Kidney epithelial cell (primary cell): Measurements from ENCODE around the gene TRIM2. TPM values are rescaled to one million over a fixed set of nuclear protein-coding genes. Genes with fewer than 3 reads are reported as not detected.

Experiments
- DNase-seq: peaks from one replicate; pipeline ENCODE4 v3.0.0-alpha.2; 2010; ENCODE audit warnings: low read depth
- H3K27me3 ChIP-seq: 2 replicates; pipeline ENCODE4 v1.6.0; 2011; ENCODE audit warnings: low read length; ENCODE audit not compliant: control insufficient read depth, insufficient read depth
- H3K36me3 ChIP-seq: 2 replicates; pipeline ENCODE4 v1.5.1; 2011; ENCODE audit warnings: low read length; ENCODE audit not compliant: control insufficient read depth, insufficient read depth
- H3K4me3 ChIP-seq: 2 replicates; pipeline ENCODE4 v1.5.1; 2011; ENCODE audit warnings: low read depth, mild to moderate bottlenecking, control low read depth, low read length
- CTCF ChIP-seq: IDR thresholded peaks from 2 replicates; pipeline ENCODE4 v1.5.1; 2011; ENCODE audit warnings: mild to moderate bottlenecking, moderate library complexity, low read length, control low read depth, inconsistent platforms; ENCODE audit not compliant: insufficient read depth, poor library complexity, severe bottlenecking
- total RNA-seq: library from RNA; depleted of rRNA; stranded (reverse); fragments of >200 nt; gene quantifications from 2 replicates; pipeline ENCODE4 v1.2.3, GENCODE V29; 2015

Gene TRIM2
- total RNA-seq, 1 donor from 2014 or later = 83.2 TPM

- Histone ChIP-seq H3K27me3 (no peaks in the 10 kb centered on the region), H3K4me3 (no peak overlapping the region), H3K36me3 (no peaks in the 10 kb centered on the region)
- TF ChIP-seq CTCF = no peak
- DNase-seq = no peak
Measured at GRCh38 chr4:153371701-153372234, 167.5 kb downstream of the TRIM2 start.

GRCh38 chr4:153372967-153373562 lies 168.8 kb downstream of the TRIM2 start:
- no peak for DNase-seq
- Histone ChIP-seq H3K4me3 (no peak overlapping the region), H3K27me3 (no peaks in the 10 kb centered on the region), H3K36me3 (no peaks in the 10 kb centered on the region)
- no peak for TF ChIP-seq CTCF

DNA sequence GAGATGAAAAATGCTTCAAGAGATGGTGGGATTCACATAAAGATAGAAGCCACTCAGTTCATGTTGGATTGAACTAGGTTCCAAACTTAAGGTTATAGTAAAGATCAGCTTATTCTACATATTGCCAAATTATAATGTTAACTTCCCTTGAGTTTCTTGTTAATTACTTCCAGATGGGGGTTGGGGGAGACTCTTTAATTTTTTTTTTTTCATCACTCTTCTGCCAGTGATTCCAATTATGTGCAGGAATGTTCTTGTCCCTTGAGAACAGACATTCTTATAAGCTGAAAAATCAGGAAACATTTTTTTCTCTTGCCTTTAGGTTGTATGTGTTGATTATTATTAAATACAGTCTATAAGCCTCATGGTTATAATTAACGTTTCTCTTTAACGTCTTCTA lies 170.2 kb downstream of the TRIM2 start:
- no peak for TF ChIP-seq CTCF
- no peak overlapping the region for H3K4me3 ChIP-seq

DNA sequence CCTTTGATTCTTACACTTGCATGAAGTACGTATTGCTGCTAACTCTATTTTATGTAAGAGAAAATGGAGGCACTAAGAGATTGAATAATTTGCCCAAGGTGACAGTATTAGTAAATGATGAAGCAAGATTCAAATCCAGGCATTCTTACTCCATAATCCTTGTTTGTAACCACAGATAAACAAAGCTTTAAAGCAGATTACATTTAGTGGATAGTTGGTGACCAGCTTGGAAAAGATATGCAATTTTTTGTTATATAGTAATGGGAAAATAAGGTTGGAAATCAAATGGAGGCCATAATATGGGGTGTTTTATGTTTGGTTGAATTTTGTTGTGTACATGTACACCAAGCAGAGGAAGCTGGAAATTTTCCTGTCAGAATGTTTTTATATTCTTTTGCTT lies 171.1 kb downstream of the TRIM2 start:
- no peak for TF ChIP-seq CTCF

More for the DNA sequence above, 170.2 kb downstream of the TRIM2 start:
- no peak for DNase-seq
- H3K36me3 ChIP-seq = no peaks in the 10 kb centered on the region
- H3K27me3 ChIP-seq = no peaks in the 10 kb centered on the region

DNA sequence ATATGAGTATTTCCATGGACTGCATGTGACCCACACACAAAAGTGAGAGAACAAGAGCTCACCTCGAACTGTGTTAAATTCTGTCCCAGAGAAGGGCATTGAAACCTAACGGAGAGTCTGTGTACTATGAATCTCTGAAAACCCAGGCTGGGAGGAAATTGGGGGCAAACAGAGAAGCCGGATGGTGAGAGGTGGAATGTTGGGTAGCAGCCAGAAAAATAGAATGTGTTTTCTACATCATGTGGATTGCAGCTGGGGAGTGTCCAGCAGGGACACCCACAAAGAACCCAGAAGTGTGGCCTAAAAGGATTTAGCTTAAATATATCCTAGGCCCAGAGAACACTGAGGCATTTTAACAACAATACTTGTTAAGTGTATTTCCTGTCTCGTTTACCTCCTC lies 178.9 kb downstream of the TRIM2 start:
- DNase-seq = no peak
- no peak overlapping the region for H3K4me3 ChIP-seq
- no peaks in the 10 kb centered on the region for H3K36me3 ChIP-seq
- no peaks in the 10 kb centered on the region for H3K27me3 ChIP-seq
- TF ChIP-seq CTCF = no peak

More for the DNA sequence above, 171.1 kb downstream of the TRIM2 start:
- H3K27me3 ChIP-seq = no peaks in the 10 kb centered on the region
- no peaks in the 10 kb centered on the region for H3K36me3 ChIP-seq
- no peak overlapping the region for H3K4me3 ChIP-seq
- no peak for DNase-seq

DNA sequence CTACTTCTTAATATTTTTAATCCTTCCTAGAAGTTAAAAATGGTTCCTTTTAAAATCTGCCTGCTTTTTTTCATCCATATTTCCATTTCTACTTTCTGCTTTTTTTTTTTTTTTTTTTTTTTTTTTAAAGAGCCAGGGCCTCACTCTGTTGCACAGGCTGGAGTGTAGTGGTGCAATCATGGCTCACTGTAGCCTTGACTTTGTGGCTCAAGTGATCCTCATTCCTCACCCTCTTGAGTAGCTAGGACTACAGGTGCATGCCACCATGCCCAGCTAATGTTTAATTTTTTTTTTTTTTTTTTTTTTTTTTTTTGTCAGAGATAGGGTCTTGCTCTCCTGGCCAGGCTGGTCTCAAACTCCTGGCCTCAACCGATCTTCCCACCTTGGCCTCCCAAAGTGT lies 179.9 kb downstream of the TRIM2 start:
- Histone ChIP-seq H3K4me3 (no peak overlapping the region), H3K27me3 (no peaks in the 10 kb centered on the region), H3K36me3 (no peaks in the 10 kb centered on the region)
- DNase-seq = no peak
- TF ChIP-seq CTCF = no peak
